GM04504 (cell line): Measurements from ENCODE around the gene DCD.
"Not testable (repeated sequence)": the region's sequence is repeated elsewhere in the genome, so short reads cannot be mapped to it uniquely, and the experiment has no call there.

Experiments
- DNase-seq: peaks from one replicate; pipeline ENCODE4 v3.0.0-alpha.2; 2012; ENCODE audit warnings: low read depth

DCD gene, protein sequence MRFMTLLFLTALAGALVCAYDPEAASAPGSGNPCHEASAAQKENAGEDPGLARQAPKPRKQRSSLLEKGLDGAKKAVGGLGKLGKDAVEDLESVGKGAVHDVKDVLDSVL

DNA sequence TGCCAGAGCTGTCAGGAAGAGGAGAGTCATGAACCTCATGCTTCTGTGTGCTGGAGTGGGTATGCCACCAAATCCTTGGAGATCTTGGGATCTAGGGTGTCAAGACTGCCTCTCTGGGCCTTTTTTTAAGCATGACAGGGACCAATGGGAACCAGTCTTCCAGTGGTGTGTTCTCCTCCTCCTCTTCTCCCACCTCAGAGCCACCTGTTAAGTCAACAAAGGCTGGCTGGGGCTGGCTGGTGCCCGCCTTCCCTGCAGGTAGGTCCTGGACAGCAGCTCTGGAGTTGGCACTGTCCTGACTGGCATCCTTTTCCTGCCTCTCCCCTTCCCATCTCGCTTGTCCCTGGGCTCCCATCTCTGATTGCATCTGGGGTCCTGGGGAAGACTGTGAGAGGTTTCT, at the start of gene DCD:
DCD (minus strand) TSS at position 101 of the 400 bp plus-strand sequence; CDS start at position 39, 62 bp downstream.
- no peak for DNase-seq

DNA sequence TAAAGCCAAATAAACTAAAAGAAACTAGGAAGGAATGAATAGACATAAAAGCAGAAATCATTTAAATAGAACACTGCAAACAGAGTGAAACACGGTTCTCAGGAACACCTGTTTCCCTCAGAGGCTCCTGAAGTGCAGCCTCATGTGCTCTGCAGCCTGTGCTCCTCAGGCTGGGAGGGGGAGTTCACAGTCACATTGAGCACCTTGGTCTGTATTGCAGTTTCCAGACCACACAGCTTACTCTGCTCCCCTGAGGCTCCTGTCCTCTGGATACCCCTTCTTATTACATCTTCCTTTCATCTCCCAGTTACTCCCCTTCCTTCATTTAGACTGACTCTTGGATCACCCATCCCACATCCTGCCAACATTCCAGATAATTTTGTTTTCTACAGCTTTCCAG, 49.7 kb upstream of the DCD start:
- no peak for DNase-seq

DNA sequence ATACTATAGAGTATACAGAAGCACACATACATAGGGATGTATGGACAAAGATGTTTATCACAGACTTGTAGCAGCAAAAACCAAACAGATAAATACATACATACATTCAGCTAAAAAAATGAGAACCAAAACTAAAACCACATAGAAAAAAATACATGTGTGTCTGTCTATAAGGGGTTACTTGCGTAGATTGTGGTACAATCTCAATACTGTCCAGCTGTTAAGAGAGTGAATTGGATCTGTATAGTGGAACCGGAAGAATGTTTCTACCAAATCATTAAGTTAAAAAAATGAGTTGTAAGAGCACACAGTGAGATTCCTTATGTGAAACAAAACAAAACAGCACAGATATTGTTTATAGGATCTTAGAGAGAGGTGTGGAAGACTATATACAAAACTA, 44.2 kb upstream of the DCD start:
- DNase-seq: no peak

DNA sequence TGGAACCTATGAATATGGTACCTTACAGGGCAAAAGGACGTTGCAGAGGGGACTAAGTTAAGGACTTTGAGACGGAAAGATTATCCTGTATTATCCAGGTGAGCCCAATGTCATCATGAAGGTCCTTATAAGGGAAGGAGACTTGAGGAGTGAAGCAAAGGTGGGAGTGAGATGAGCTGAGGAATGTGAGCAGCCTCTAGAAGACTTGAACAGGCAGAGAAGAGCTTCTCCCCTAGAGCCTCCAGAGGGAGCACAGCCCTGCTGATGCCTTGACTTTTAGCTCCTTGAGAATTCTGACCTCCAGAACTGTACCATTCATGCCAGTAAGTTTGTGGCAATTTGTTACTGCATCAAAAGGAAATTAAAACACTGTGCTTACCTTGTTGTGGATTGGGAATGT, 41.8 kb upstream of the DCD start:
- DNase-seq: no peak

DNA sequence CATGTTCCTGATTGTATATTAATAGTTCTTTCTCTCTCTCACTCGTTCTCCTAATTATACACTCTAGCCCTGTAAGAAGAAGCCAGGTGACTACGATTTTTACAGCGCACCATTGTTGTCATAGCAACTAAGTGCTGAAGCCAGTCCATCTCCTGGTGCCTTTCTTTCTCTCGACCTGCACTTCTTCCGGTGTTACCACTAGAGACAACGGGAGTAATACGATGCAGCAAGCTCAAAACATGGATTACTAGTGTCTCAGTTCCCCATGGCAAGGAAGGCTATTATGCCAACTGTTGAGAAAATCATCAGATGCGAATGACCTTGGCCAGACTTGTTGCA, 40.8 kb upstream of the DCD start:
- no peak for DNase-seq

DNA sequence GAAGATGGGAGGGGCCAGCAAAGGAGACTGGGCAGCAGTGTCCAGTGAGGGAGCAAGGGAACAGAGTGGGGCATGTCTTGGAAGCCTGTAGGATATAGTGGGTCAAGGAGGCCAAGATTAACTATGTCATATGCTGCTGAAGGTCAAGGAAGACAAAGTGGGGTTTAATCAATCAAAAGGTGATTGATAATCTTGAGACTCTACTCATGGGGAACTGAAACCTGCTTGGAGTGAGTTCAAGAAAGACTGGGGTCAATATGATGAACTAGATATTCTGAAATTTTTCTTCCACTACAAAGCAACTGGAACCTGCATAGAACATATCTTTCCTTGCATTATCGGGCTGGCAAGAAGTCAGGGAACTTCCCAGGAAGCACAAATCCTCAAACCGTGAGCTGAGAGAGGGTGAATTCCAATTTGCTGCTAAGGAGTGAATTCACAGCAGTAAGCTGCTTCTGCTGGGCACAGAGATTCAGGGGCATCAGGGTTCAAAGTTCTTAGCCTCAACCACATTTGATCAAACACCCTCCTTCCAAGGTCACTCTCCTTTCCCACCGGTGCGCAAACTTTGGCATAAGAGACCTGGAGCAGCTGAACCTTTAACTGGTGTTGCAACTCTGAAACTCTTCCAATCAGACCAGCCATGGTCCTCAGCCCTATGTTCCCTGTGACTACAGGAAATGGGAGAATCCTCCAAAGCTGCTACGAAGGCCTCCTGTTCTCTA, 40.3 kb upstream of the DCD start:
- DNase-seq: no peak

DNA sequence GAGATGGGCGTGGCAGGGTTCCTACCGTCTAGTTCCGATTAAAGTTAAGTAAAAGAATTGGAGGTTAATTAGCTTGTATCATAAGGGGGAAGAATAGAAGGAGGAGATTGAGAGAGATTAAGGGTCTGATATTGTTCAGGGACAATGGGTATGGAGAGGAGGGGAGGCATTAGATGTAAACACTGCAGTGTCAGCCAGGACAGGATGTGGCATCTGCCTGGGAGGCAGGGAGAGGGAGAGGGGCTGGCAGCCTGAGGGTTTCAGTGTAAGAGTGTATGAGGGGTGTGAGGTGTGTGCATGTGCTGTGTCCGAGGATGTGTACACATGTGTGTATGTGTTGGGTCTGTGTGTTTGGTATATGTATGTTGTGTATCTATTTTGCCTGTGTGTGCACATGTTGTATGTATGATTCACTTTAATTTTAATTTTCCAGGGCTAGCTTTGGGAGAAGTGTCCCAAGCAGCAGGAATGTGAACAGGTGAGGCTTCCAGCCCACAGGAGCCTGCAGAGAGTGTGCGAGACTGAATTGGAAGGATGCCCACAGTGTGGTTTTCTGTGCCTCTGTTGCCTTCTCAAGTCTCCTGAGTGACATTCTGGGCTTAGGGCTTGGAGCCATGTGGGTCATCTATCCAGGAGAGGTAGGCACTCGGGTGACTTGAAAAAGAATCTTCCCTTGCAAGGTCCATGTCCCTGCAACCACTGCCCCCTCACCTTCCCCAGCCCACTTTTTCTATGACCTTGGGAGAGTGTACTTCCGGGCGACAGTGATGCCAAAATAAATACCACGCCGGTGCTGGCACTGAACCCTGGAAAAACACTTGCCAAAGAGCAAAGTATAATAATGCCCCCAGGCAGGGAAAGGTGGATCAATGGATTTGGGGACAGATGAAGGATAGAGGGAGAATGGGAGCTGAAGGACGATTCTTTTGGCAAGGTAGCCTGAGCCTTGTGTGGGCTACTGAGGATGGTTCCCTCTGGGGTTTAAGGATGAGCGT, 36.8 kb upstream of the DCD start:
- no peak for DNase-seq

DNA sequence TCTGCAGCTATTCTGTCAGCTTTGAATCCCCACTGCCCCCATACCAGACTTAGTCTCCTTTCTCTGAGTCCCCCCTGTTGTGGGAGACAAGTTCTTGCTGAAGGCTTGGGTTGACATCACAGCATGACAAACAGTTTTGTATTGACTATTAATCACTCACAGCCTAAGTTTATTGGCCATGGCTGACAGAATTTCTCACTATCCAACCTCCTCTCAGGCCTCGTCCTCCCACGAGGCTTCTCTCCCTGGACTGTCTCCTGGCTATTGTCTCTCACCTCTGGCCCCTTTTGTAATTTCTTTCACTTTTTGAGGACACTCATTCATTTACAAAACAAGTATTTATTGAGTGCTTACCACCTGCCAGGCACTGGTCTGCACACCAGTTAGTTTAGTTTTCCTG, 35.2 kb upstream of the DCD start:
- DNase-seq: no peak

DNA sequence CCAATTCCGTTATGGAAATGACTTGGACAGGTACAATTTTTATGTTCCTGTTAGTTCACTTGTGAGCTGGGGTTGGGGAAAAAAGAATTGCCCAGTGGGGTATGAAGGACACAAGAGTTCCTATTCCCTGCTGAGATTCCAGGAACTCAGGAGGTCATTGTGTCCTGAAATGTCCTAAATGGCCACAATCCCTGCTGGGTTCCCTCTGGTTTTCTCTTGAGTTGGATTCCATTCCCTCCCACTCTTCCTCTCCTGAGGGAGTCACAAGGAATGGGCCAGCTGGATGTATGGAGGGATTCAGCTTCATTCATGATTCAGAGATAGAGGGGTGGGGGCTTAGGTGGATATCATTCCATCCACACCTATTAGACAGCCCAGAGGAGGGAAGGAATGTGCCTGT, 34.5 kb upstream of the DCD start:
- no peak for DNase-seq

DNA sequence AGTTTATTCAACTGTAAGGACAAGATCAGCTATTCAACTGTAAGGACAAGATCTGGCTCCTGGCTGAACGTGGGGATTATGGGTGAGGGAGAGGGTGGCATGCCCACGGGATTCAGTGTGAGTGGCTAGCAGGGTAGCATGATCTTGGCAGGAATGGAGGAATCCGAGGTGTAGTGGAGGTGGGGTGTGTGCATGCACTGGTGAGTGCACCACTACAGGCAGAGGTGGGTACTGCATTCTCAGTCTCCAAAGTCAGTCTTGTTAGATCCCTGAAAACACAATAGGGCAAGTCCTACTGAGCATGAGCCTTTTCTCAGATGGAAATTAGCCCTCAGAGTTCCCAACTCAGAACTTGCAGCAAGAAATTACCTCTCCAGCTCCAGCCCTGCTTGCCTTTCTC, 32.2 kb upstream of the DCD start:
- no peak for DNase-seq

DNA sequence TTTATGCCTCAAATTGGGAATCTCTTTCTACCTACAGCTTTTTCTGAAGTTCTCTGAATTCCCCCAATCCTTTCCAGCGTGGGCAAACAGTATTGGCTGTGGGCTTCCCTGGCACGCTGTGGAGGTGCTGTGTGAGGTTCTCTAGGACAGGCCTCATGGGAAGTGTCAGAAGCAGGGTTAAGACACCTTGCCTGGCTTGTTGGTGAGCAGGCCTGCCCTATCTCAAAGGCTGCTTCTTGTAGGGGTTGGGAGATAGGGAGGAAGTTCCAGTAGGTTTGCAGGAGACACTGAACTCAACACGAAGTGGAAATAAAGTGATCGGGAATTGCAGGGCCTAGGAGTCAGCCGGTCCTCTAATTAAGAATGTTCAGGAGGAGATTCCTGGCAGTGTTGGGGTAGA, 30.0 kb upstream of the DCD start:
- no peak for DNase-seq

DNA sequence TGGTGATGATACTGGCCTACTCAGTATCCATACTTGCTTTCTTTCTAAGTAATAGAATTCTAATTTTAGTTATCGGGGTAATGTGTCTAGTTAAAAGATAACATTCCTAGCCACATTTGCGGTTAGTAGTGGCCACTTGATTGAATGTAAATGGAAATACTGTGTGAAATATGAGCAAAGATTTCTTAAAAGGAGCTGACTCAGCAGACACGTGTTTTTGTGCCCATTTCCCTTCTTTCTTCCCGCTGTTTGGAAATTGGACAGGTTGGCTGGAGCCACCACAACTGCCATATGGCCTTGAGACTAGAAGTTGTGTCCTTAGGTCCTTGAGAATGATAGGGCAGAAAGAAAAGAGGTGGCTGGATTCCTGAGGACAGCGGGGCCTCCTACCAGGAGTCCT, 19.8 kb upstream of the DCD start:
- DNase-seq: no peak

DNA sequence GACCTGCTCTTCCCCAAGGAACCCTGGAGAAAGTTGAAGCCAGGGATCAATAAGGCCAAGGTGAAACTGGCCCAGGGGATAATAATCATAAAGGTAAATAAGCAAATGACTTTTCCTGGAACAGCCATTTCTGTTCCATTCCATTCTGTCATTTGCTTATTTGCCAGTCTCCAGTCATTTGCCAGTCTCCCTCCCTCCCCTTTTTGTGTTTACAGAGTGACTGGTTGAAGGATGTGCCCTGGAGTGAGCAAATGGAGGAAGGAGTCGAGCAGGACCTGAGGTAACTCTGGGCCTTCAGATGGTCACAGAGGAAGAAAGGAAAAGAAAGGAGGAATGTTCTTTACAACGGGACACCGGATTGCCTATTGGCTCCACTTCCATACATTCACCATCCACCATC, 17.8 kb upstream of the DCD start:
- DNase-seq: no peak

DNA sequence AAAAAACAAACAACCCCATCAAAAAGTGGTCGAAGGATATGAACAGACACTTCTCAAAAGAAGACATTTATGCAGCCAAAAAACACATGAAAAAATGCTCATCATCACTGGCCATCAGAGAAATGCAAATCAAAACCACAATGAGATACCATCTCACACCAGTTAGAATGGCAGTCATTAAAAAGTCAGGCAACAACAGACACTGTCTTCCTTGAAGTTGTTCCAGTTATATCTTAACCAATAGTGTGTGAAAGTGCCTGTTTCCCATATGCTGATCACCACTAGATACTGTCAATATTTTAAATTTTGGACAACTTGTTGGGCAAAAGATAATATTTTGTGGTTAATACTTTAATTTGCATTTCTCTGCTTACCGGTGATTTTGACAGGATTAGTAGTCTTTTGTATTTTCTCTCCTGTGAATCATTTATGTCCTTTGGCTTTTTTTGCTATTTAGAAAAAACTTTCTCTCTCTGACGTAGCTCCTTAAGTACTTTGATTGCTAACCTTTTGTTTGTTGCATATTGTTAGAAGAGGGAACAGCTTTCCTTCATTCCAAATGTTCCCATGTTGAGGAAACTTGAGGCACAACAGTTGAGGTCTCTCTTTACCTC, 17.0 kb upstream of the DCD start:
- not testable (repeated sequence) for DNase-seq

DNA sequence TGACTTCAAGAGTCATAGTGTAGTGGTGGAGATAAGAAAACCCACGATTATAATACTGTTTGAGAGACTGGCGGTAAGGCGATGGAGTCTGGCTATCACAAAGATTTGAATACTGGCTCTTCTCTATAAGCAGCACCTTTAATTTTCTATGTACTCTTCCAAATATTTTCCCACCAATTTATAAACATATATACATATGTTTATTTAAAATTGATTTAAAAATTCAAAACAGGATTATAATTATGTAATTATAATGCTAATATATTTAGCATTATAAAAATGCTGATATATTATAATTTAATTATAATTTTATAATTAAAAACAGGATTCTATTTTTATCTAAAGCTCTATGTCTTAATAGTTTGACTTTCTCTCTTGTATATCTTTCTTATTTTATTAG, 15.4 kb upstream of the DCD start:
- no peak for DNase-seq

DNA sequence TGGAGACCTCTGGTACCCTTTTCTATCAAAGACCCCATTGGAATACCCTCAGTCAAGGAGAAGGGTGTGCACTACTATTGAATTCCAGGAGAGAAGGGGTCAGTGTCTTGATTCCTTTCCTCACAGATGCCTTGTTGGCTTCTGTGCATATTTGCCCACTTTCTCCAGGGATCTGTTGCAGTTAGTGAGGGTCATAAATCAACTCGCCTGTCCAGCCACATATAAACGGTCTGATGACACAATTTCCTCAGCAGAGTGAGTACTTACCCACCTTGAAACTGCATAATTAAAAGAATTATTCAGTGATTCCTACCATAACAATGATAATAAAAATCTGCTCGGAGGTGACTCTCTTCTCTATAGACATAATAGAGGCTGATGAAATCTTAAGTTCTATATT, 13.9 kb upstream of the DCD start:
- no peak for DNase-seq

DNA sequence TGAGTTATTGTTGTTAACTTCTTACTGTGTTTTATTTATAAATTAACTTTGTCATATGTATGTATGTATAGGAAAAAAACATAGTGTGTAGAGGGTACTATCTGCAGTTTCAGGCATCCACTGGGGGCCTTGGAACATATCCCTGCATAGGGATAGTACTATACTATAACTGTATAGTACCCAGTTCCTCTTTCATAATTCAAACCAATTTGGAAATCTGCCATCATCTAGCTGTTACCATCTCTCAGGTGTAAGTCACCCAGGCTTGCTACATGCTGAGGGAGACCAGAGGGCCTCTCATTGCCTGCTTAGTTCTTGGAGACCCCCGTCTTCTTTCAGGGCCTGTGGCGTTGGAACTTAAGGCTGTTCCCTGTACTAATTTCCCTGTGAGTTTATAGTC, 12.9 kb upstream of the DCD start:
- DNase-seq: no peak

DNA sequence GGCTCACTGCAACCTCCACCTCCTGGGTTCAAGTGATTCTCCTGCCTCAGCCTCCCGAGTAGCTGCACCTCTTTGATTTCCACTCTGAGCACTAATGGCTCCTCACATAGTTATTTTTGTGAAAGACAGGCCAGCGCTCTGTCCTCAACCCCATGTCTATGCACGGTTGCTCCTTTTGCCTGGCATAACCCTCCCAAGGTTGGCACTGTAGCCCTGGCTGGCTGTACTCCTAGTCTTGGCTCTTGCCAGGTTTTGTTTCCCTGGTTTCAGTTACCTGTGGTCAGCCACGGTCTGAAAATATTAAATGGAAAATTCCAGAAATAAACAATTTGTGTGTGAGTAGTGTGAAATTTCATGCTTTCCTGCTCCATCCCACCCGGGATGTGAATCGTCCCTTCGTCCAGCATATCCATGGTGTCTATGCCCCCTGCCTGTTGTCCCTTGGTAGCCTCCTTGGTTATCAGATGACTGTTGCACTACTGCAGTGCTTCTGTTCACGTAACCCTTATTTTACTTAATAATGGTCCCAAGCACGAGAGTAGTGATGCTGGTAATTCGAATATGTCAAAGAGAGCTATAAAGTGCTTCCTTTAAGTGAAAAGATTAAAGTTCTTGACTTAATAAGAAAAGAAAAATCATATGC, 12.3 kb upstream of the DCD start:
- no peak for DNase-seq

DNA sequence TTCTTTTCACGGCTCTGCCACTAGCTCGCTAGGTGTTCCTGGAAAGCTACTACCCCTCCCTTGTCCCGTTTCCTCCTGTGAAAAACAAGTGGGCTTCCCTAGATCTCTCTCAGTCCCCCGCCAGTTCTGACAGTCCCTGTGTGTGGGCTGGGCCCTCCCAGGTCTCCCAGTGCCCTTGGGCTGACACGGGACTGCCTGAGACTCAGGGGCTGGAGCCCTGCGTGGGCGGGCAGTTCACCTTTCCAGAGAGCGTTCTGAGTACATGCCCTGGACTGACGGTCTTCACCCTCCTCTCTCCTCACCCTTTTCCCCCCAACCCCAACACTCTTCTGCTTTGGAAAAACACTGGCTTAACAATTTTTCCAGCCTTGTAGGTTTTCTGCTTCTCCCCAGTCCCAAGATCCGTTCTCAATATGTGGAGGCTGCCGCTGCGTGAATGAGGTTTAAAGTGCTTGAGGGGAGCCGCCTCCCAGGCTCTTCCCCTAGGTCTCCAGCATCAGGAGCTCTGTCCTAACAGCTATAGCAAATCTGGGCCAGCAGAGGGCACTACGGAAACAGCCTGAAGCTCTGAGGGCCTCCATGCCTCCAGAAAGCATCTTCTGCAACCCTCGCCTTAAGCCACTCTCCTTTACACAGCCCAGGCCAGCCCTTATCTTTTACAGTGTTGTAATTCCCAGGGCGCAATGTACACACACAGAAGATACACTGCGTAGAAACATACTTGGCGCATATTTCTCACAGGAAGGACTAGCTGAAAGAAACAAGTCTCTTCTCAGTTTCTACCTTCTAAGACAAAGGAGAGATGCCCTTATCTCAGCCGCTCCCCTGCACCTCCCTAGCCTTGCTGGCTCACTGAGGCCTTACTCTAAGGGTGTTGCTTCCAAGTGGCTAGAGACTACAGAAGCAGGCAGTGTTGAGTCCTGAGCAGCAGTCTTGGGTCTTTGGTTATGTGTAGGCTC, 10.4 kb upstream of the DCD start:
- DNase-seq: peak; percentile 10

DNA sequence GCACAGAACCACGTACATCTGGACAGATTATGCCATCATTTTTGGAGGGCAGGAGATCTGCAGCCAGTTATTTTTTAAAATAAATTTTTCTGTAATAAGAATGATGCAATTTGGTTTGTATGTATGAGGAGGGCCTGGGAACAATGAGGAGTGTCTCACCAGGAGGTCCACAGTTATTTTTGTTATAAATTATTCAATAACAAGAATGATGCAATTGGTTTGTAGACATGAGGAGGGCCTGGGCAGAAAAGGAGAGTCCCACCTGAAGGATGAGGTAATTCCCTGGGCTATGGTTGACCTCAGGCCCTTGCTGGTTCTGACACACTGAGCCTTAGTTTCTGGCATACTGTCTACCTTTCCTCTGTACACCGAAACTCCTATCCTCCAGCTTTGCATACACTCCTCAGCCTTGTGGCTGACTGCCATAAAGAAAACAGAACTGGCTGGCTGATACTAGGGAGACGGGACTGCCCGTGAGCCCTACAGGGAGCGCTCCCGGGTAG, 9.0 kb upstream of the DCD start:
- no peak for DNase-seq

DNA sequence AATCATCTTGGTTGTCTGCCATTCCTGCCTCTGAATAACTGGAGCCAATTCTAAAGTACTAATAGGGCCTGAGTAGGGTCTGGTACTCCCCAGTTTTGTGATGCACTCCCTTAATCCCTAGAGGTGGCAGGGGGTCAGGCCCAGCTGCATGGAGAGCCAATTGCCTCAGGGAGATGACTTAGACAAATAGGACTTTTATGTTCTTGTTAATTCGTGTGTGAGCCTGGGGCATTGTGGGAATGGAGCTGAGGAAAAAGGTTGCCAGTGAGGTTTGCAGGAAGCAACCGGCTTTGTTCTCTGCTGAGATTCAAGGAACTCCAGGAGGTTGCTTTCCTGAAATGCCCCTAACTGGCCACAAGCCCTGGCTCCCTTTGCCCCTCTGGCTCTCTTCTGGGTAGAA, 6.8 kb upstream of the DCD start:
- no peak for DNase-seq
